Skeletal muscle satellite cell (primary cell): ENCODE measurements around the gene LMO1. TPM values are rescaled to one million over a fixed set of nuclear protein-coding genes. Genes with fewer than 3 reads are reported as not detected.

Experiments used
- H3K27me3 ChIP-seq: 2 replicates; pipeline ENCODE4 v1.7.0; 2013; ENCODE audit warnings: low read length; ENCODE audit not compliant: control insufficient read depth, insufficient read depth
- H3K36me3 ChIP-seq: 2 replicates; pipeline ENCODE4 v1.7.0; 2013; ENCODE audit warnings: mild to moderate bottlenecking, control low read depth, low read length; ENCODE audit not compliant: insufficient read depth
- H3K4me1 ChIP-seq: 2 replicates; pipeline ENCODE4 v1.7.0; 2013; ENCODE audit warnings: low read length; ENCODE audit not compliant: control insufficient read depth, insufficient read depth
- H3K4me2 ChIP-seq: 2 replicates; pipeline ENCODE4 v1.7.0; 2013; ENCODE audit warnings: mild to moderate bottlenecking, low read length
- H3K4me3 ChIP-seq: 2 replicates; pipeline ENCODE4 v1.7.0; 2013; ENCODE audit warnings: low read length
- H3K9ac ChIP-seq: 2 replicates; pipeline ENCODE4 v1.7.0; 2013; ENCODE audit warnings: mild to moderate bottlenecking, low read depth, low read length, moderate library complexity
- H3K9me3 ChIP-seq: replicated peaks from 2 replicates; pipeline ENCODE4 v1.7.0; 2013; ENCODE audit warnings: mild to moderate bottlenecking, control low read depth, low read length
- total RNA-seq: library from RNA; depleted of rRNA; stranded (reverse); fragments of >200 nt; gene quantifications from 2 replicates; pipeline ENCODE4 v1.2.3, GENCODE V29; 2012; rRNA removed

LMO1 gene
- not detected in 2 replicates for total RNA-seq

GRCh38 chr11:8263769-8264410 lies at the start of gene LMO1:
TSS of gene LMO1 (minus strand) at chr11:8263878. CDS start at chr11:8263362, 516 bp downstream.
- Histone ChIP-seq H3K9me3 (no peaks in the 10 kb centered on the region), H3K4me3 (peak within 1 kb of the TSS; percentile 61), H3K4me2 (peak within 1 kb of the TSS; percentile 87), H3K9ac (peak within 1 kb of the TSS; percentile 22), H3K36me3 (no peaks in the 10 kb centered on the region), H3K4me1 (peaks cover 17% of the 10 kb centered on the region), H3K27me3 (peaks cover 90% of the 10 kb centered on the region)

DNA sequence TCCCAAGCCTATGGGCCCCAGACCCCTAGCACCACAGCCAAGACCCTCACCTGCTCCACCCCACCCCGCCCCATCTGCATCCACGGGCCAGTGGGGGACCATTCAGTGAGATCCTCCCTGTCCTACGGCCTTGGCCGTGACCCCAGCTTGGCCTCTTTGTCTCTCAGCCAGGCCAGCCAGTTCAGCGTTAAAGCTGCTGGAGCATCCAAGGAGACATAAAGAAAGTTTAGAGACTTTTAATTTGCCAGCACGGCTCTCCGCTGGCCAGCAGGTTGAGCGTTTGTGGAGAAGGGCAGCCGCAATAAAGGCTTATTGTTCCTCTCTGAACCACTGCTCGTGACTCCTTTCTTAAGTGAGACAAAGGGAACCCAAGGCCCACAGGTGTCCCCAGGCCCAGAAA lies 49.3 kb upstream of the LMO1 start:
- no peaks in the 10 kb centered on the region for H3K4me1 ChIP-seq
- H3K4me3 ChIP-seq, result no peak overlapping the region
- no peak overlapping the region for H3K4me2 ChIP-seq
- H3K36me3 ChIP-seq, result no peaks in the 10 kb centered on the region
- H3K9ac ChIP-seq, result no peak overlapping the region
- peaks cover 27% of the 10 kb centered on the region for H3K27me3 ChIP-seq
- H3K9me3 ChIP-seq, result no peaks in the 10 kb centered on the region

DNA sequence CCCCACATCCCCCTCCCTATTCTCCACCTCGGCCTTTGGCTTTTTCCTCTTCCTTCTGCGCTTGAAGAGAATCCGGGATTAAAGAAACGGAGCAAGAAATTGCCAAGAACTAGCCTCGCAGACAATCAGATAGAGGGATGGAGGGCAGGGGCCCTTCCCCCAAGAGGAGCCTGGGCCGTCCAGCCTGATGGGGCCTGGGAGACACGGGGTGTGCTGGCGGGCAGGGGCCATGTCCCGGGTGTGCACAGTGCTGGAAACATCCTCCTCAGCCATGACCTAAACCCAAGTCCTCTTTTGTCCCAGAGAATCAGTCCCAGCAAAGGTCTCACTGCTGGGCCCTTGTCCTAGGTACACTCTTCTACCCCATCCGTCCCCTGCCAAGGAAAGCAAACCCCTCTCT lies 47.7 kb upstream of the LMO1 start:
- Histone ChIP-seq H3K4me1 (no peaks in the 10 kb centered on the region), H3K9me3 (no peaks in the 10 kb centered on the region), H3K4me2 (no peak overlapping the region), H3K9ac (no peak overlapping the region), H3K27me3 (peaks cover 17% of the 10 kb centered on the region), H3K36me3 (no peaks in the 10 kb centered on the region), H3K4me3 (no peak overlapping the region)

GRCh38 chr11:8310743-8311298 lies 47.1 kb upstream of the LMO1 start:
- Histone ChIP-seq H3K9me3 (no peaks in the 10 kb centered on the region), H3K9ac (no peak overlapping the region), H3K36me3 (no peaks in the 10 kb centered on the region)

DNA sequence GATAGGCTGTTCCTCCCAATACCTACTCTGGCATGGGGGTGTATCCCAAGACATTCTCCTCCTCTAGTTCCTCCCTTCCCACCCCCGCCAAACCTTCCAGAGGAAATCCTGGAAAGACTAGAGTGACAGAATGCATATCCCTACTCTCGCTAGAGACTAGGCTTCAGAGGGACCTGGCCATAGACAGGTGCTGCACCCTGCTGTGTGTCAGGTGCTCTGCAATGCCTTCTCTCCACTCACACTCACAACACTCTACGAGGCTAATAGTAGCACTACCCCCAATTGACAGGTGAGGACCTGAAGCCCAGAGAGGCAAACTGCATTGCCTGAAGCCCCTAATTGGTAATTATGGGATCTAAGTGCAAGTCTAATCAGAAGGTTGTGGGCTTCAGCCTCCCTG lies 46.2 kb upstream of the LMO1 start:
- Histone ChIP-seq H3K4me3 (no peak overlapping the region), H3K27me3 (peaks cover 13% of the 10 kb centered on the region), H3K9ac (no peak overlapping the region), H3K4me2 (no peak overlapping the region), H3K4me1 (no peaks in the 10 kb centered on the region), H3K36me3 (no peaks in the 10 kb centered on the region), H3K9me3 (peaks cover 3% of the 10 kb centered on the region)

More at GRCh38 chr11:8310743-8311298, 47.1 kb upstream of the LMO1 start:
- no peak overlapping the region for H3K4me3 ChIP-seq
- H3K27me3 ChIP-seq, result peaks cover 13% of the 10 kb centered on the region
- H3K4me1 ChIP-seq, result no peaks in the 10 kb centered on the region
- no peak overlapping the region for H3K4me2 ChIP-seq

- Histone ChIP-seq H3K9me3 (peaks cover 5% of the 10 kb centered on the region), H3K4me3 (no peak overlapping the region), H3K4me2 (no peak overlapping the region), H3K27me3 (peaks cover 9% of the 10 kb centered on the region), H3K36me3 (no peaks in the 10 kb centered on the region), H3K4me1 (no peaks in the 10 kb centered on the region), H3K9ac (no peak overlapping the region)
Observed at GRCh38 chr11:8309311-8309710, 45.6 kb upstream of the LMO1 start.

DNA sequence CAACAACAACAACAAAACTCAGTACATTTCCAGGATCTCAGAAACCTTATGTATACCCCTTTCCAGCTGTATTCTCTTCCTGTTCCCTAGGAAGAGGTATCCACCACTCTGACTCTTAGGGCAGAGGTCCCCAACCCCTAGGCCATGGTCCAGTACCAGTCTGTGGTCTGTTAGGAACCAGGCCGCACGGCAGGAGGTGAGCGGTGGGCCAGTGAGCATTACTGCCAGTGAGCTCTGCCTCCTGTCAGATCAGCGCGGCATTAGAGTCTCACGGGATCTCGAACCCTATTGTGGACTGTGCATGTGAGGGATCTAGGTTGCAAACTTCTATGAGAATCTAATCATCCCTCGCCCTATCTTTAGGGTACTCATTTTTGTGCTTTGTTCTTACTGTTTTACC lies 43.9 kb upstream of the LMO1 start:
- peaks cover 8% of the 10 kb centered on the region for H3K27me3 ChIP-seq
- H3K9me3 ChIP-seq, result peaks cover 5% of the 10 kb centered on the region
- no peak overlapping the region for H3K4me2 ChIP-seq
- H3K9ac ChIP-seq, result no peak overlapping the region
- H3K4me3 ChIP-seq, result no peak overlapping the region
- no peaks in the 10 kb centered on the region for H3K36me3 ChIP-seq
- no peaks in the 10 kb centered on the region for H3K4me1 ChIP-seq

DNA sequence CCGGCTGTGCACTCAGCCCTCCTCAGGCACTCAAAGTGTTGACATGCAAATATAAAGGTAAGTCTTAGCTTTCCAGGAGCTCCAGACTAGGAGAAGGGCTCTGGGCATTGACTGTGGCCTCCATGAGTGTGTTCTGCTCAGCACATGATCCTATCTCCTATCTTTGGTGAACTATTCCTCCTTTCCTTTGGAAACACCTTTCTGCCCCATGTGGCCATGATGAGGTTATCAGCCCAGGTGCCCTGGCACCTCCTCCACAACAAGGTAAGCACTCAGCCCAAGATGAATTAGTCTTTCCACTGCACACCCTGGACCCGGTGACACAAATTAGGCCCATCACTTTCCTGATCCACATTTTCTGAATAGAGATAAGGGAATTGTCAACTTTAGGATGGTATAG lies 37.9 kb upstream of the LMO1 start:
- Histone ChIP-seq H3K27me3 (peaks cover 5% of the 10 kb centered on the region), H3K4me1 (no peaks in the 10 kb centered on the region), H3K4me3 (no peak overlapping the region), H3K9me3 (peaks cover 5% of the 10 kb centered on the region), H3K9ac (no peak overlapping the region), H3K4me2 (no peak overlapping the region), H3K36me3 (no peaks in the 10 kb centered on the region)

DNA sequence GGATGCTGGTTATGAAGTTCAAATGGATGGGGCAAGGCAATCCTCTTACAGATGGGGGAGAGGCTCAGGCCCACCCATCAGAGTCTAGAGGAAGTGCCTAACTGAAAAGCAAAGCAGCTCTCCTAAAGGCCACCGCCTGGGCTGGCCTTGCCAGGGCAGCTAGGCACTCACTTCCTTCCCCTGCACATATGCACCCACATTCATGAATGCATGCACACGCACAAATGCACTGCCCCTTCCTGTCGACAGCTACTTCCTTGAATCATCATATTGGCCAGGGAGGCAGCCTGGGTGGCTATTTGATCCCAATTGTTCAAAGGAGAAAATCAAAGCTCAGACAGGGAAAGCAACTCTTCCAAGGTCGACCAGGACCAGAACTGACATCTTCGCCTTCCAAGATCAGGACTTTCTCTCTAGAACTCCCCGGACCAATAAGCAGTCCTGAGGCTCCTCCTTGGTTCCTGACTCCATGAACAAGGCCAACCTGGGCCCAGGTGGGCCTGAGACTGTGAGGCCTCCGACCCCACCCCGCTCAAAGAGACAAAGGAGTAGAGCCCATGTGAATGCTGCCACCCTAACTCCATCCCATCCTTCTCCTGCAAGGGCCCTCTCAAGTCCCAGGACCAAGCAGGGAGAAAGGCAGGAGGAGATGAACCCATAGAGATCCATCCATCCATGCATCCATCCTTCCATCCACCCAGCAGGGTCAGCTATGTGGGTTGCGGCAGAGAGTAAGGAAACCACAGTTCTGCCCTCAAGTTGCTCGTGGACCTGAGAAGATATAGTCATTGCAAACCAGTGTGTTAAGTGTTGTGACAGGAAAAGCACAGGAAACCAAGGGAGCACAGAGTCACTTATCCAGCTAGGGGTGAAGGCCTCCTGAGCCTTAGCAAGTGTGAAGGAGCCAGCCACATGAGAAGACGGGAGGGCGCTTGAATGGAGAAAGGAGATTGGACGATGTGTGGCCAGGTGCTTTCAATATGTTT lies 35.4 kb upstream of the LMO1 start:
- no peaks in the 10 kb centered on the region for H3K36me3 ChIP-seq
- no peaks in the 10 kb centered on the region for H3K9me3 ChIP-seq
- no peak overlapping the region for H3K9ac ChIP-seq
- peaks cover 19% of the 10 kb centered on the region for H3K27me3 ChIP-seq
- no peak overlapping the region for H3K4me2 ChIP-seq
- H3K4me3 ChIP-seq, result no peak overlapping the region
- H3K4me1 ChIP-seq, result no peaks in the 10 kb centered on the region

DNA sequence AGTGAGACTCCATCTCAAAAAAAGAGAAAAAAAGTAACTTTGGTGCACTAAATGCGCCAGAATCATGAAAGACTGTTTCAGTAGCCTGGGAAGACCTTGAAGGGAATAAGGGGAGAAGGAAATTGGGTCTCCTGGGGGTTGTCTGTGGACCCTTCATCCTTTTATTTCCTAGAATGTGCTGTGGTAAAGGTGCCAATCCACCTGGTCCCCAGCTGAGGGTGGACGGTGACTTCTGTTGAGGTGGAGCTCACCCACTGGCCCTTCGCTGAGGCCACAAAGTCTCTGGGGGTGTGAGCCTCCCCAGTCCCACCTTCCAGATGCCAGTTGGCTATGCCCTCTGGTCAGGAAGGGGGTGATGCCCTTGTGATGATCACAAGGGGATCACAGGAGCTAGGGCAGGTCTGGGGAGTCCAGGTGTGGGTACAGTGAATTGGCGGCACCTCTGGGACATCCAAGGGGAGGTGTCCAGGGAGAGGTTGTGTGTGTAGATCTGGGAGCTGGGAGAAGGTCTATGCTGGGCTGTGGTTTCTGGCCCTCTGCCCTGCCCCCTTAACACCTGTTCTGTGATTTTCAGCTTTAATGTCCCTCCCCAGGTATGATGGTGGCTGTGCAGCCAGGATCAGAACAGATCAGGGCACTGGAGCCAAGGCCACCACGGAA lies 34.2 kb upstream of the LMO1 start:
- H3K9me3 ChIP-seq, result no peaks in the 10 kb centered on the region
- H3K9ac ChIP-seq, result no peak overlapping the region
- no peaks in the 10 kb centered on the region for H3K36me3 ChIP-seq
- no peaks in the 10 kb centered on the region for H3K4me1 ChIP-seq
- peaks cover 25% of the 10 kb centered on the region for H3K27me3 ChIP-seq
- H3K4me3 ChIP-seq, result no peak overlapping the region
- no peak overlapping the region for H3K4me2 ChIP-seq

- H3K4me1 ChIP-seq, result no peaks in the 10 kb centered on the region
- H3K9ac ChIP-seq, result no peak overlapping the region
- H3K4me2 ChIP-seq, result no peak overlapping the region
- no peak overlapping the region for H3K4me3 ChIP-seq
- no peaks in the 10 kb centered on the region for H3K36me3 ChIP-seq
- no peaks in the 10 kb centered on the region for H3K9me3 ChIP-seq
- peaks cover 25% of the 10 kb centered on the region for H3K27me3 ChIP-seq
Observed at GRCh38 chr11:8296872-8297271, 33.2 kb upstream of the LMO1 start.
